OCI-LY1 (cell line): ENCODE measurements around the gene KAT5.

Experiments
- CTCF ChIP-seq: fragments of 200-600 bp; sonication (generic), shearing (Covaris generic); IDR thresholded peaks from 2 replicates; pipeline ENCODE4 v1.5.1; 2017; ENCODE audit warnings: mild to moderate bottlenecking, antibody characterized with exemption, low read length, moderate library complexity, mixed read lengths
- EZH2 ChIP-seq: fragments of 200-600 bp; sonication (generic), shearing (Covaris generic); IDR thresholded peaks from 2 replicates; pipeline ENCODE4 v1.8.0; 2017; ENCODE audit warnings: borderline replicate concordance, mixed run types, mild to moderate bottlenecking, antibody characterized with exemption, low read length, moderate library complexity, mixed read lengths

GRCh38 chr11:65700399-65700798 is 11.7 kb upstream of the KAT5 start:
- no peak for TF ChIP-seq CTCF
- no peak for TF ChIP-seq EZH2
